OCI-LY7 (cell line): Measurements from ENCODE around the gene TSPAN5. TPM values are rescaled to one million over a fixed set of nuclear protein-coding genes. Genes with fewer than 3 reads are reported as not detected.

Experiments used
- BruUV-seq: library from RNA; stranded (reverse); fragments of 400-500 nt; replicated peaks from 2 replicates; lab custom pipeline; 2021; lab: Mats Ljungman, UMichigan
- CTCF ChIA-PET: fragments of 300-600 bp; sonication (Branson Sonifier 250); formaldehyde crosslinking; loops from one replicate; lab custom pipeline; 2022; ENCODE audit warnings: antibody characterized with exemption; ENCODE audit not compliant: unreplicated experiment; lab: Charles Lee
- POLR2A ChIA-PET: fragments of 300-600 bp; sonication (Branson Sonifier 250); formaldehyde crosslinking; loops from one replicate; lab custom pipeline; 2022; ENCODE audit warnings: antibody characterized with exemption; lab: Charles Lee
- DNase-seq: peaks from one replicate; pipeline ENCODE4 v3.0.0-alpha.2; 2015; ENCODE audit warnings: low spot score
- H2AFZ ChIP-seq: fragments of 200-600 bp; sonication (generic), shearing (Covaris generic); 2 replicates; pipeline ENCODE4 v1.6.1; 2014; ENCODE audit warnings: mild to moderate bottlenecking, antibody characterized with exemption, low read length, moderate library complexity
- H3K27ac ChIP-seq: fragments of 200-600 bp; sonication (generic); 2 replicates; pipeline ENCODE4 v1.5.1; 2014; ENCODE audit warnings: mixed run types, low read depth, mild to moderate bottlenecking, moderate library complexity, low read length, inconsistent platforms; ENCODE audit not compliant: poor library complexity, severe bottlenecking
- H3K36me3 ChIP-seq: fragments of 200-600 bp; sonication (generic); 2 replicates; pipeline ENCODE4 v1.6.1; 2014; ENCODE audit warnings: mild to moderate bottlenecking, antibody characterized with exemption, low read length, moderate library complexity, mixed read lengths; ENCODE audit not compliant: insufficient read depth
- H3K4me1 ChIP-seq: fragments of 200-600 bp; sonication (generic); 2 replicates; pipeline ENCODE4 v1.5.1; 2014; ENCODE audit warnings: mild to moderate bottlenecking, low read length; ENCODE audit not compliant: insufficient read depth, poor library complexity, severe bottlenecking
- H3K4me2 ChIP-seq: fragments of 200-600 bp; sonication (generic); 2 replicates; pipeline ENCODE4 v1.6.1; 2014; ENCODE audit warnings: mild to moderate bottlenecking, low read length
- H3K4me3 ChIP-seq: fragments of 200-600 bp; sonication (generic); 2 replicates; pipeline ENCODE4 v1.5.1; 2014; ENCODE audit warnings: mild to moderate bottlenecking, low read depth, low read length; ENCODE audit not compliant: poor library complexity, severe bottlenecking
- H3K79me2 ChIP-seq: fragments of 200-600 bp; sonication (generic); 2 replicates; pipeline ENCODE4 v1.6.1; 2016; ENCODE audit warnings: low read depth, mild to moderate bottlenecking, low read length, moderate library complexity, mixed read lengths; ENCODE audit not compliant: insufficient read depth
- H3K9me2 ChIP-seq: fragments of 200-600 bp; sonication (generic); 2 replicates; pipeline ENCODE4 v1.6.1; 2016; ENCODE audit warnings: mild to moderate bottlenecking, low read length, mixed read lengths; ENCODE audit not compliant: insufficient read depth
- H3K9me3 ChIP-seq: fragments of 200-600 bp; sonication (generic); 2 replicates; pipeline ENCODE4 v1.6.1; 2014; ENCODE audit warnings: mild to moderate bottlenecking, mixed run types, low read length, mixed read lengths
- H4K20me1 ChIP-seq: fragments of 200-600 bp; sonication (generic); 2 replicates; pipeline ENCODE4 v1.6.1; 2014; ENCODE audit warnings: mild to moderate bottlenecking, antibody characterized with exemption, low read length, moderate library complexity, mixed read lengths; ENCODE audit not compliant: insufficient read depth
- EZH2phosphoT487 ChIP-seq: fragments of 200-600 bp; sonication (generic); IDR thresholded peaks from 2 replicates; pipeline ENCODE4 v1.6.1; 2018; ENCODE audit warnings: low read depth, borderline replicate concordance, mild to moderate bottlenecking, mixed run types, antibody characterized with exemption, low read length, moderate library complexity, mixed read lengths
- intact Hi-C: fragments of 100-400 bp; cut with micrococcal nuclease; formaldehyde crosslinking; loops from one replicate; pipeline ENCODE4 v1.10.0; 2022; ENCODE audit not compliant: unreplicated experiment
- total RNA-seq, 2 experiments: library from RNA; depleted of rRNA in 1 of 2; stranded (reverse); fragments of >200 nt in 1 of 2; shearing (Covaris generic) in 1 of 2; gene quantifications; 2 replicates each; pipeline ENCODE4 v1.2.3, GENCODE V29; 2014 to 2022
- TF ChIP-seq, protein P1 (sequence below): fragments of 200-600 bp; sonication (generic); conservative IDR thresholded peaks from 2 replicates; pipeline ENCODE4 v1.5.1; 2014; ENCODE audit warnings: mild to moderate bottlenecking, antibody characterized with exemption, low read length, moderate library complexity, mixed read lengths

TSPAN5 gene
- total RNA-seq, 2 experiments from 2014 or later, result not detected

DNA sequence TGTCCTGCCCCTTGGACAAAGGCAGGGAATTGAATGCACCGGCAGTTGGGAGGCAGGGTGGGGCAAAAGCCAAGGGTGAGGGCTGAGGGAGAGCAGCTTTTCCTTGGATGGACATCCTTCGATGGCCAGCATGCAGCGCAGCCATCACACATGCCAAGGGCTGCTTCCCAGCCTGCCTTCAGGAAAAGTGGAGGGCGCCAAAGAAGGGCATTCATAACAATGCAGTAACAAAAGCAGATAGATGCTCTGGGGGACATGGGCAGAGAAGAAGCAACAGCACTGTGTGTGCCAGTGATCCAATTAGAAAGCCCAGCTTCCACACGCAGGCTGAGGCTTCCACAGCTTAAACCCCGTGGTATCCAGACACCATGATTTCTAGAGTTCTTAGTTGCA is 71.5 kb downstream of the TSPAN5 start:
- no peaks in the 10 kb centered on the region for H3K79me2 ChIP-seq

DNA sequence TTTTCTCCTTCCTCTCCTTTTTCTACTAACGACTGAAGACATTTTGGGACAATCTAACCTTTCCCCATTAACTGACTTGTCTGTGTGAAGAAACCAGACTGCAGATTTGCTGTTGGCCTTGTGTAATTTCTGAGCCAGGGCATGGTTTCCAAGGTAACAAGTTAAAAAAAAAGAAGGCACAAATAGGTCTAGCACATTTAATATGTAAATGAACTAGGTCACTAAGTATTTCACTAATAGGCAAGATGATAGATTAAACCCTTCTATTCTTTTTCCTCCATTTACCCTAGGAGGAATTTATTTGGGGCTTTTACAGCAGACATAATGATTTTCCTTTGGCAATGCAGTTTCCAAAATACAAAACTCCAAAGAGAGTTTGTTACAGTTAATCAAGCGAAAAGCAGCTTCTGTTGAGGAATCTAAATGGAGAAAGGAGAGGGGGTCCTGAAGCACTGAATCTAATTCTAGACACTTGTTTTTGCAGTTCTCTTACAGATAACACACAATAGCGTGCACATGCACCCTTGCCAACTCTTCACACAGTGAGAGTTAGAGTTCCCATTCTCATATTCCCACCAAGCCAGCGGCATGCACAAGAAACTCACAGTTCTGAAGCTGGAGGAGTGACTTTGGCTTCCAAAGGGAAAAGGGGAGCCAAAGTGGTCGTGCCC is 72.0 kb downstream of the TSPAN5 start:
- H4K20me1 ChIP-seq, result no peaks in the 10 kb centered on the region
- no peaks in the 10 kb centered on the region for H3K4me1 ChIP-seq
- H3K79me2 ChIP-seq, result no peaks in the 10 kb centered on the region
- H2AFZ ChIP-seq, result no peak overlapping the region
- H3K4me3 ChIP-seq, result no peak overlapping the region
- CTCF ChIA-PET, result no interaction called here
- no peak overlapping the region for H3K4me2 ChIP-seq
- H3K27ac ChIP-seq, result no peak overlapping the region
- BruUV-seq, result no TSS peak
- no peaks in the 10 kb centered on the region for H3K9me3 ChIP-seq
- H3K36me3 ChIP-seq, result no peaks in the 10 kb centered on the region
- intact Hi-C loops, result no loop called here
- DNase-seq, result no peak
- TF ChIP-seq, protein P1, sequence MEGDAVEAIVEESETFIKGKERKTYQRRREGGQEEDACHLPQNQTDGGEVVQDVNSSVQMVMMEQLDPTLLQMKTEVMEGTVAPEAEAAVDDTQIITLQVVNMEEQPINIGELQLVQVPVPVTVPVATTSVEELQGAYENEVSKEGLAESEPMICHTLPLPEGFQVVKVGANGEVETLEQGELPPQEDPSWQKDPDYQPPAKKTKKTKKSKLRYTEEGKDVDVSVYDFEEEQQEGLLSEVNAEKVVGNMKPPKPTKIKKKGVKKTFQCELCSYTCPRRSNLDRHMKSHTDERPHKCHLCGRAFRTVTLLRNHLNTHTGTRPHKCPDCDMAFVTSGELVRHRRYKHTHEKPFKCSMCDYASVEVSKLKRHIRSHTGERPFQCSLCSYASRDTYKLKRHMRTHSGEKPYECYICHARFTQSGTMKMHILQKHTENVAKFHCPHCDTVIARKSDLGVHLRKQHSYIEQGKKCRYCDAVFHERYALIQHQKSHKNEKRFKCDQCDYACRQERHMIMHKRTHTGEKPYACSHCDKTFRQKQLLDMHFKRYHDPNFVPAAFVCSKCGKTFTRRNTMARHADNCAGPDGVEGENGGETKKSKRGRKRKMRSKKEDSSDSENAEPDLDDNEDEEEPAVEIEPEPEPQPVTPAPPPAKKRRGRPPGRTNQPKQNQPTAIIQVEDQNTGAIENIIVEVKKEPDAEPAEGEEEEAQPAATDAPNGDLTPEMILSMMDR, result no peak
- no peak for TF ChIP-seq EZH2phosphoT487
- no peaks in the 10 kb centered on the region for H3K9me2 ChIP-seq
- POLR2A ChIA-PET, result no interaction called here

More for the DNA sequence above, 71.5 kb downstream of the TSPAN5 start:
- H3K9me2 ChIP-seq, result no peaks in the 10 kb centered on the region
- DNase-seq, result no peak
- intact Hi-C loops, result no loop called here
- no peak overlapping the region for H3K4me3 ChIP-seq
- no peak overlapping the region for H3K4me2 ChIP-seq
- no peaks in the 10 kb centered on the region for H4K20me1 ChIP-seq
- ChIA-PET CTCF (no interaction called here), POLR2A (interaction anchor here (0.6 kb wide), 1 partner anchor 398 kb away, joined by 4 read pairs; no protein-coding TSS in a partner anchor)
- TF ChIP-seq, protein P1, result no peak
- TF ChIP-seq EZH2phosphoT487, result no peak
- no TSS peak for BruUV-seq
- H3K9me3 ChIP-seq, result no peaks in the 10 kb centered on the region
- no peak overlapping the region for H3K27ac ChIP-seq
- H3K36me3 ChIP-seq, result no peaks in the 10 kb centered on the region
- no peaks in the 10 kb centered on the region for H3K4me1 ChIP-seq
- H2AFZ ChIP-seq, result no peak overlapping the region

DNA sequence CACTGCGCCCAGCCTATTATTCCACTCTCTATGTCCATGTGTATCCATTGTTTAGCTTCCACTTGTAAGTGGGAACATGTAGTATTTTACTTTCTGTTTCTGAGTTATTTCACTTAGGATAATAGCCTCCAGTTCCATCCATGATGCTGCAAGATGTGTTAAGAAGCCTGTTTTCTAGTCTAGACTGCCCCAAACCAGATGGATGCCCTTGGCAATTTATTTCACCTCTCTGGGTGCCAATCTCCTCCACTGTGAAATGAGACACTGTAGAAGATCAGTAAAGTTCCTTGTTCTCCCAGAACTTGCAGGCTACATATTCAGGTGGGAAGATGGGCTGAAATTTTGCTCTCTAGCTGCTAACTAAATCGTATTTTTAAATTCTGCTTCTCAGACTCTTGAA is 72.8 kb downstream of the TSPAN5 start:
- no peak overlapping the region for H3K4me3 ChIP-seq
- DNase-seq, result no peak
- TF ChIP-seq EZH2phosphoT487, result no peak
- TF ChIP-seq, protein P1, result no peak
- H3K27ac ChIP-seq, result no peak overlapping the region
- H3K4me1 ChIP-seq, result no peaks in the 10 kb centered on the region
- H3K9me2 ChIP-seq, result no peaks in the 10 kb centered on the region
- no peak overlapping the region for H2AFZ ChIP-seq
- no peaks in the 10 kb centered on the region for H3K36me3 ChIP-seq
- no TSS peak for BruUV-seq
- no peaks in the 10 kb centered on the region for H3K79me2 ChIP-seq
- intact Hi-C loops, result no loop called here
- H3K4me2 ChIP-seq, result no peak overlapping the region
- H4K20me1 ChIP-seq, result no peaks in the 10 kb centered on the region
- no peaks in the 10 kb centered on the region for H3K9me3 ChIP-seq
- CTCF ChIA-PET, result no interaction called here
- POLR2A ChIA-PET, result no interaction called here
